ENCODE measurements around the gene KY.

The KY gene

GRCh38 chr3:134658555-134658954 lies 7.7 kb upstream of the KY start:
- Histone ChIP-seq H3K4me3 (ENCODE audit: low read length in 2 of 2) (no peak overlapping the region), H3K27ac (ENCODE audit: low read depth in 2 of 2, low read length in 2 of 2) (no peak overlapping the region), H3K9me3 (ENCODE audit: control insufficient read depth in 2 of 2, low read length in 2 of 2) (no peaks in the 10 kb centered on the region), H3K36me3 (ENCODE audit: control insufficient read depth in 2 of 2, insufficient read depth in 2 of 2, low read length in 2 of 2) (no peaks in the 10 kb centered on the region), H3K9ac (ENCODE audit: low read depth in 1 of 2, low read length in 2 of 2) (no peak overlapping the region), H3K27me3 (ENCODE audit: control insufficient read depth in 2 of 2, insufficient read depth in 2 of 2, low read length in 2 of 2) (no peaks in the 10 kb centered on the region), H3K4me1 (ENCODE audit: control insufficient read depth in 2 of 2, insufficient read depth in 2 of 2, low read length in 2 of 2) (no peaks in the 10 kb centered on the region)

GRCh38 chr3:134656211-134656800 lies 5.5 kb upstream of the KY start:
- H3K36me3 ChIP-seq (ENCODE audit: control insufficient read depth in 2 of 2, insufficient read depth in 2 of 2, low read length in 2 of 2) = no peaks in the 10 kb centered on the region
- H3K4me1 ChIP-seq (ENCODE audit: control insufficient read depth in 2 of 2, insufficient read depth in 2 of 2, low read length in 2 of 2) = no peaks in the 10 kb centered on the region
- H3K9me3 ChIP-seq (ENCODE audit: control insufficient read depth in 2 of 2, low read length in 2 of 2) = no peaks in the 10 kb centered on the region
- H3K4me3 ChIP-seq (ENCODE audit: low read length in 2 of 2) = no peak overlapping the region
- H3K27ac ChIP-seq (ENCODE audit: low read depth in 2 of 2, low read length in 2 of 2) = no peak overlapping the region
- H3K9ac ChIP-seq (ENCODE audit: low read depth in 1 of 2, low read length in 2 of 2) = no peak overlapping the region
- peaks cover 0 to 3% of the 10 kb centered on the region in 2 donors for H3K27me3 ChIP-seq (ENCODE audit: control insufficient read depth in 2 of 2, insufficient read depth in 2 of 2, low read length in 2 of 2)

- Histone ChIP-seq H3K27me3 (ENCODE audit: control insufficient read depth in 2 of 2, insufficient read depth in 2 of 2, low read length in 2 of 2) (peaks cover 0 to 3% of the 10 kb centered on the region in 2 donors), H3K9ac (ENCODE audit: low read depth in 1 of 2, low read length in 2 of 2) (no peak overlapping the region), H3K36me3 (ENCODE audit: control insufficient read depth in 2 of 2, insufficient read depth in 2 of 2, low read length in 2 of 2) (no peaks in the 10 kb centered on the region), H3K27ac (ENCODE audit: low read depth in 2 of 2, low read length in 2 of 2) (no peak overlapping the region), H3K4me1 (ENCODE audit: control insufficient read depth in 2 of 2, insufficient read depth in 2 of 2, low read length in 2 of 2) (no peaks in the 10 kb centered on the region), H3K4me3 (ENCODE audit: low read length in 2 of 2) (no peak overlapping the region), H3K9me3 (ENCODE audit: control insufficient read depth in 2 of 2, low read length in 2 of 2) (no peaks in the 10 kb centered on the region)
Measured at GRCh38 chr3:134655706-134656105, 4.9 kb upstream of the KY start.

GRCh38 chr3:134654031-134654430 lies 3.2 kb upstream of the KY start:
- Histone ChIP-seq H3K27ac (ENCODE audit: low read depth in 2 of 2, low read length in 2 of 2) (no peak overlapping the region), H3K9ac (ENCODE audit: low read depth in 1 of 2, low read length in 2 of 2) (no peak overlapping the region), H3K4me3 (ENCODE audit: low read length in 2 of 2) (no peak overlapping the region), H3K27me3 (ENCODE audit: control insufficient read depth in 2 of 2, insufficient read depth in 2 of 2, low read length in 2 of 2) (peaks cover 3 to 5% of the 10 kb centered on the region in 2 donors), H3K4me1 (ENCODE audit: control insufficient read depth in 2 of 2, insufficient read depth in 2 of 2, low read length in 2 of 2) (no peaks in the 10 kb centered on the region), H3K9me3 (ENCODE audit: control insufficient read depth in 2 of 2, low read length in 2 of 2) (no peaks in the 10 kb centered on the region), H3K36me3 (ENCODE audit: control insufficient read depth in 2 of 2, insufficient read depth in 2 of 2, low read length in 2 of 2) (no peaks in the 10 kb centered on the region)

- H3K27ac ChIP-seq (ENCODE audit: low read depth in 2 of 2, low read length in 2 of 2) = no peak overlapping the region
- H3K4me3 ChIP-seq (ENCODE audit: low read length in 2 of 2) = no peak overlapping the region
- no peaks in the 10 kb centered on the region for H3K9me3 ChIP-seq (ENCODE audit: control insufficient read depth in 2 of 2, low read length in 2 of 2)
Measured at GRCh38 chr3:134652886-134653630, 2.2 kb upstream of the KY start.

GRCh38 chr3:134652409-134652831 lies 1.6 kb upstream of the KY start:
- no peaks in the 10 kb centered on the region for H3K4me1 ChIP-seq (ENCODE audit: control insufficient read depth in 2 of 2, insufficient read depth in 2 of 2, low read length in 2 of 2)
- H3K4me3 ChIP-seq (ENCODE audit: low read length in 2 of 2) = no peak overlapping the region
- no peak overlapping the region for H3K9ac ChIP-seq (ENCODE audit: low read depth in 1 of 2, low read length in 2 of 2)
- peaks cover 3 to 5% of the 10 kb centered on the region in 2 donors for H3K27me3 ChIP-seq (ENCODE audit: control insufficient read depth in 2 of 2, insufficient read depth in 2 of 2, low read length in 2 of 2)
- no peaks in the 10 kb centered on the region for H3K9me3 ChIP-seq (ENCODE audit: control insufficient read depth in 2 of 2, low read length in 2 of 2)
- H3K36me3 ChIP-seq (ENCODE audit: control insufficient read depth in 2 of 2, insufficient read depth in 2 of 2, low read length in 2 of 2) = no peaks in the 10 kb centered on the region
- no peak overlapping the region for H3K27ac ChIP-seq (ENCODE audit: low read depth in 2 of 2, low read length in 2 of 2)

More at GRCh38 chr3:134652886-134653630, 2.2 kb upstream of the KY start:
- Histone ChIP-seq H3K9ac (ENCODE audit: low read depth in 1 of 2, low read length in 2 of 2) (no peak overlapping the region), H3K27me3 (ENCODE audit: control insufficient read depth in 2 of 2, insufficient read depth in 2 of 2, low read length in 2 of 2) (peaks cover 3 to 5% of the 10 kb centered on the region in 2 donors), H3K36me3 (ENCODE audit: control insufficient read depth in 2 of 2, insufficient read depth in 2 of 2, low read length in 2 of 2) (no peaks in the 10 kb centered on the region), H3K4me1 (ENCODE audit: control insufficient read depth in 2 of 2, insufficient read depth in 2 of 2, low read length in 2 of 2) (no peaks in the 10 kb centered on the region)

- no peaks in the 10 kb centered on the region for H3K4me1 ChIP-seq (ENCODE audit: control insufficient read depth in 2 of 2, insufficient read depth in 2 of 2, low read length in 2 of 2)
- no peaks in the 10 kb centered on the region for H3K36me3 ChIP-seq (ENCODE audit: control insufficient read depth in 2 of 2, insufficient read depth in 2 of 2, low read length in 2 of 2)
- peaks cover 3 to 5% of the 10 kb centered on the region in 2 donors for H3K27me3 ChIP-seq (ENCODE audit: control insufficient read depth in 2 of 2, insufficient read depth in 2 of 2, low read length in 2 of 2)
- H3K27ac ChIP-seq (ENCODE audit: low read depth in 2 of 2, low read length in 2 of 2) = no peak overlapping the region
- no peaks in the 10 kb centered on the region for H3K9me3 ChIP-seq (ENCODE audit: control insufficient read depth in 2 of 2, low read length in 2 of 2)
- peak overlapping the region; percentile 39 to 45 for H3K4me3 ChIP-seq (ENCODE audit: low read length in 2 of 2)
- no peak overlapping the region for H3K9ac ChIP-seq (ENCODE audit: low read depth in 1 of 2, low read length in 2 of 2)
Measured at GRCh38 chr3:134651347-134652041, 672 bp upstream of the KY start.

GRCh38 chr3:134649106-134649705 lies 1.6 kb downstream of the KY start:
- Histone ChIP-seq H3K36me3 (ENCODE audit: control insufficient read depth in 2 of 2, insufficient read depth in 2 of 2, low read length in 2 of 2) (no peaks in the 10 kb centered on the region), H3K27me3 (ENCODE audit: control insufficient read depth in 2 of 2, insufficient read depth in 2 of 2, low read length in 2 of 2) (peaks cover 3 to 5% of the 10 kb centered on the region in 2 donors), H3K9ac (ENCODE audit: low read depth in 1 of 2, low read length in 2 of 2) (no peak overlapping the region), H3K9me3 (ENCODE audit: control insufficient read depth in 2 of 2, low read length in 2 of 2) (no peaks in the 10 kb centered on the region), H3K4me1 (ENCODE audit: control insufficient read depth in 2 of 2, insufficient read depth in 2 of 2, low read length in 2 of 2) (no peaks in the 10 kb centered on the region), H3K4me3 (ENCODE audit: low read length in 2 of 2) (no peak overlapping the region), H3K27ac (ENCODE audit: low read depth in 2 of 2, low read length in 2 of 2) (no peak overlapping the region)

- no peaks in the 10 kb centered on the region for H3K9me3 ChIP-seq (ENCODE audit: control insufficient read depth in 2 of 2, low read length in 2 of 2)
- peaks cover 3 to 5% of the 10 kb centered on the region in 2 donors for H3K27me3 ChIP-seq (ENCODE audit: control insufficient read depth in 2 of 2, insufficient read depth in 2 of 2, low read length in 2 of 2)
- no peaks in the 10 kb centered on the region for H3K4me1 ChIP-seq (ENCODE audit: control insufficient read depth in 2 of 2, insufficient read depth in 2 of 2, low read length in 2 of 2)
- H3K9ac ChIP-seq (ENCODE audit: low read depth in 1 of 2, low read length in 2 of 2) = no peak overlapping the region
- H3K4me3 ChIP-seq (ENCODE audit: low read length in 2 of 2) = no peak overlapping the region
- no peak overlapping the region for H3K27ac ChIP-seq (ENCODE audit: low read depth in 2 of 2, low read length in 2 of 2)
- H3K36me3 ChIP-seq (ENCODE audit: control insufficient read depth in 2 of 2, insufficient read depth in 2 of 2, low read length in 2 of 2) = no peaks in the 10 kb centered on the region
Measured at GRCh38 chr3:134647902-134648760, 2.7 kb downstream of the KY start.
